Epithelial cell of proximal tubule (primary cell): ENCODE data around the gene MEGF11. TPM values are rescaled to one million over a fixed set of nuclear protein-coding genes. Genes with fewer than 3 reads are reported as not detected.

ENCODE experiments used
- DNase-seq: peaks from one replicate; pipeline ENCODE4 v3.0.0-alpha.2; 2011; ENCODE audit warnings: low read depth
- H3K4me3 ChIP-seq: 2 replicates; pipeline ENCODE4 v1.5.1; 2011; ENCODE audit warnings: low read depth, mild to moderate bottlenecking, low read length
- CTCF ChIP-seq: conservative IDR thresholded peaks from 2 replicates; pipeline ENCODE4 v1.5.1; 2012; ENCODE audit warnings: low read depth, mild to moderate bottlenecking, low read length
- total RNA-seq: library from RNA; depleted of rRNA; stranded (reverse); fragments of >200 nt; gene quantifications from 2 replicates; pipeline ENCODE4 v1.2.3, GENCODE V29; 2015

The MEGF11 gene
- total RNA-seq, 1 donor from 2014 or later = 3.7 TPM

- no peak for TF ChIP-seq CTCF
- H3K4me3 ChIP-seq = no peak overlapping the region
These were observed 335.6 kb downstream of the MEGF11 start for GRCh38 chr15:65917936-65918335.

GRCh38 chr15:65917407-65917756, 336.2 kb downstream of the MEGF11 start:
- no peak for DNase-seq
- H3K4me3 ChIP-seq = no peak overlapping the region
- TF ChIP-seq CTCF = no peak

More at GRCh38 chr15:65917936-65918335, 335.6 kb downstream of the MEGF11 start:
- DNase-seq = no peak

- peak; percentile 79 for TF ChIP-seq CTCF
- no peak for DNase-seq
- no peak overlapping the region for H3K4me3 ChIP-seq
These were observed 336.7 kb downstream of the MEGF11 start for GRCh38 chr15:65916664-65917406.

GRCh38 chr15:65916041-65916663, 337.4 kb downstream of the MEGF11 start:
- H3K4me3 ChIP-seq = no peak overlapping the region
- no peak for TF ChIP-seq CTCF
- DNase-seq = no peak

- no peak for DNase-seq
- no peak for TF ChIP-seq CTCF
- no peak overlapping the region for H3K4me3 ChIP-seq
These were observed 338.3 kb downstream of the MEGF11 start for GRCh38 chr15:65914981-65915925.

GRCh38 chr15:65914386-65914785, 339.2 kb downstream of the MEGF11 start:
- no peak for TF ChIP-seq CTCF
- no peak overlapping the region for H3K4me3 ChIP-seq
- DNase-seq = no peak
